ENCODE results near the gene PLEKHO2. TPM values are rescaled to one million over a fixed set of nuclear protein-coding genes. Genes with fewer than 3 reads are reported as not detected.

The PLEKHO2 gene
- total and polyA plus RNA-seq, 2 experiments from 2014 or later = 12.7 to 15.1 TPM

- Histone ChIP-seq H3K27ac (no peak overlapping the region), H3K27me3 (no peaks in the 10 kb centered on the region), H3K9me2 (replicated peaks; ENCODE audit: insufficient read depth) (no peaks in the 10 kb centered on the region), H2AFZ (no peak overlapping the region), H3K4me1 (ENCODE audit: insufficient read depth) (peaks cover 25% of the 10 kb centered on the region), H3K36me3 (replicated peaks; ENCODE audit: insufficient read depth, low read depth) (no peaks in the 10 kb centered on the region), H3K79me2 (peaks cover 64% of the 10 kb centered on the region), H4K20me1 (ENCODE audit: insufficient read depth, poor library complexity, severe bottlenecking) (peaks cover 6% of the 10 kb centered on the region), H3K4me2 (peak overlapping the region; percentile 94), H3K9me3 (ENCODE audit: low read depth) (no peaks in the 10 kb centered on the region), H3K4me3 (no peak overlapping the region)
- no peak for DNase-seq (ENCODE audit: low spot score)
- TF ChIP-seq CTCF (IDR thresholded peaks at IDR 0.05; ENCODE audit: poor library complexity) (no peak), EZH2 (IDR thresholded peaks at IDR 0.05; ENCODE audit: borderline replicate concordance) (no peak), EZH2phosphoT487 (IDR thresholded peaks at IDR 0.05; ENCODE audit: low read depth, severe bottlenecking, unreplicated experiment) (no peak)
- 96% methylated on average over 4 of the region's 4 CpGs for WGBS (ENCODE audit: low lambda C conversion rate, missing lambda C conversion rate)
Measured at GRCh38 chr15:64843991-64844390, 2.3 kb downstream of the PLEKHO2 start.

DNA sequence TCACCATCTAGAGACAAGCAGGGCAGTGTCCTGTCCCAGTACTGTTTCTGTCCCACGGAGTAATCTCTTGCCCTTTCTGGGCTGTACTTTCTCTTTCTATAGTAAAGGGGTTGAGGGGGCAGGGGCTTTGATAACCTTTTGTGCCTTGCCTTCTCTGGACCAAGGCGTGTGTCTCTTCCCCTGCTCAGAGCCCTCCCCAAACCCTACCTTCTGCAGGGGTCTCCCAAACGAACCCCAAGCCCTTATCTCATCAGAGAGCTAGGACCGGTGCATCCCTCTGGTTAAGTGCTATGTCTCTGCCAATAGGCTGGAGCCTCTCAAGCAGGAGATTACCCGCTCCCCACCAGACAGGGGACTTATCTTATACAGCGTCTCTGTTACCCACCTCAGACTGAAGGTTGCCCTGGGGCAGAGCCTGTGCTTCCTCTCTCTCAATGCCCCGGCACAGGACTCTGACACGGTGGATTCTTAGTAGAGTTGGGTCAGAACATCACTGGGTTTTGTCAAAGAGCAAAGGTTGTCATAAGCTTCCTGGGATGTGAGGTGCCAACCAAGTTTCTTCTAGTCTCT, 2.9 kb downstream of the PLEKHO2 start:
- no peak for DNase-seq (ENCODE audit: low spot score)
- H4K20me1 ChIP-seq (ENCODE audit: insufficient read depth, poor library complexity, severe bottlenecking) = peaks cover 6% of the 10 kb centered on the region
- peak overlapping the region; percentile 73 for H3K27ac ChIP-seq
- no peak overlapping the region for H2AFZ ChIP-seq
- no peaks in the 10 kb centered on the region for H3K36me3 ChIP-seq (replicated peaks; ENCODE audit: insufficient read depth, low read depth)
- H3K9me3 ChIP-seq (ENCODE audit: low read depth) = no peaks in the 10 kb centered on the region
- no peak overlapping the region for H3K4me3 ChIP-seq
- no peaks in the 10 kb centered on the region for H3K9me2 ChIP-seq (replicated peaks; ENCODE audit: insufficient read depth)
- H3K79me2 ChIP-seq = peaks cover 64% of the 10 kb centered on the region
- peak overlapping the region; percentile 94 for H3K4me2 ChIP-seq
- no peaks in the 10 kb centered on the region for H3K27me3 ChIP-seq
- no peak for TF ChIP-seq CTCF (IDR thresholded peaks at IDR 0.05; ENCODE audit: poor library complexity)
- TF ChIP-seq EZH2 (IDR thresholded peaks at IDR 0.05; ENCODE audit: borderline replicate concordance) = no peak
- no peak for TF ChIP-seq EZH2phosphoT487 (IDR thresholded peaks at IDR 0.05; ENCODE audit: low read depth, severe bottlenecking, unreplicated experiment)
- peaks cover 25% of the 10 kb centered on the region for H3K4me1 ChIP-seq (ENCODE audit: insufficient read depth)
- WGBS (ENCODE audit: low lambda C conversion rate, missing lambda C conversion rate) = 23% methylated on average over 8 of the region's 8 CpGs

- peak overlapping the region; percentile 73 for H3K27ac ChIP-seq
- H3K4me1 ChIP-seq (ENCODE audit: insufficient read depth) = peaks cover 25% of the 10 kb centered on the region
- no peak overlapping the region for H3K4me3 ChIP-seq
- no peaks in the 10 kb centered on the region for H3K36me3 ChIP-seq (replicated peaks; ENCODE audit: insufficient read depth, low read depth)
- H3K4me2 ChIP-seq = peak overlapping the region; percentile 94
- no peak overlapping the region for H2AFZ ChIP-seq
- H4K20me1 ChIP-seq (ENCODE audit: insufficient read depth, poor library complexity, severe bottlenecking) = peaks cover 6% of the 10 kb centered on the region
- H3K79me2 ChIP-seq = peaks cover 64% of the 10 kb centered on the region
- no peak for DNase-seq (ENCODE audit: low spot score)
- H3K9me2 ChIP-seq (replicated peaks; ENCODE audit: insufficient read depth) = no peaks in the 10 kb centered on the region
- WGBS (ENCODE audit: low lambda C conversion rate, missing lambda C conversion rate) = 75% methylated on average over 2 of the region's 2 CpGs
- H3K9me3 ChIP-seq (ENCODE audit: low read depth) = no peaks in the 10 kb centered on the region
- no peaks in the 10 kb centered on the region for H3K27me3 ChIP-seq
- TF ChIP-seq CTCF (IDR thresholded peaks at IDR 0.05; ENCODE audit: poor library complexity) (no peak), EZH2phosphoT487 (IDR thresholded peaks at IDR 0.05; ENCODE audit: low read depth, severe bottlenecking, unreplicated experiment) (no peak), EZH2 (IDR thresholded peaks at IDR 0.05; ENCODE audit: borderline replicate concordance) (no peak)
Measured at GRCh38 chr15:64845183-64845611, 3.5 kb downstream of the PLEKHO2 start.

Data from hepatocyte (in vitro differentiated cells).